NCI-H82 (cell line): ENCODE measurements around the gene PTCH1.

Source experiments
- DNase-seq: peaks from one replicate; lab custom pipeline; 2025; lab: John Stamatoyannopoulos, UW

PTCH1 gene

GRCh38 chr9:95463148-95464060 lies 53.4 kb downstream of the PTCH1 start:
- DNase-seq: peak; percentile 66

GRCh38 chr9:95462249-95463147 lies 54.3 kb downstream of the PTCH1 start:
- peak; percentile 90 for DNase-seq

- no peak for DNase-seq
These were observed 55.1 kb downstream of the PTCH1 start for GRCh38 chr9:95461448-95462248.

- peak; percentile 10 for DNase-seq
These were observed 56.1 kb downstream of the PTCH1 start for GRCh38 chr9:95460518-95461164.

GRCh38 chr9:95459851-95460517 lies 56.8 kb downstream of the PTCH1 start:
- peak; percentile 67 for DNase-seq

- peak; percentile 66 for DNase-seq
These were observed 57.6 kb downstream of the PTCH1 start for GRCh38 chr9:95459178-95459577.

GRCh38 chr9:95458666-95459065 lies 58.1 kb downstream of the PTCH1 start:
- peak; percentile 77 for DNase-seq

- no peak for DNase-seq
These were observed 59.0 kb downstream of the PTCH1 start for GRCh38 chr9:95457769-95458168.

- no peak for DNase-seq
These were observed 61.1 kb downstream of the PTCH1 start for GRCh38 chr9:95455714-95456113.

GRCh38 chr9:95452176-95452575 lies 64.6 kb downstream of the PTCH1 start:
- DNase-seq: no peak

- DNase-seq: no peak
These were observed 65.7 kb downstream of the PTCH1 start for GRCh38 chr9:95451065-95451426.

GRCh38 chr9:95450171-95451064 lies 66.4 kb downstream of the PTCH1 start:
- DNase-seq: no peak

- DNase-seq: no peak
These were observed 67.8 kb downstream of the PTCH1 start for GRCh38 chr9:95449016-95449415.

GRCh38 chr9:95447660-95448420 lies 68.9 kb downstream of the PTCH1 start:
- no peak for DNase-seq

- DNase-seq: no peak
These were observed 69.8 kb downstream of the PTCH1 start for GRCh38 chr9:95446984-95447383.

- no peak for DNase-seq
These were observed 70.5 kb downstream of the PTCH1 start for GRCh38 chr9:95446259-95446658.

- no peak for DNase-seq
These were observed 72.6 kb downstream of the PTCH1 start for GRCh38 chr9:95444160-95444559.

- no peak for DNase-seq
These were observed 73.5 kb downstream of the PTCH1 start for GRCh38 chr9:95443301-95443700.

GRCh38 chr9:95441081-95441480 lies 75.7 kb downstream of the PTCH1 start:
- DNase-seq: no peak
